ENCODE data around the gene ADAMTSL1.

DNA sequence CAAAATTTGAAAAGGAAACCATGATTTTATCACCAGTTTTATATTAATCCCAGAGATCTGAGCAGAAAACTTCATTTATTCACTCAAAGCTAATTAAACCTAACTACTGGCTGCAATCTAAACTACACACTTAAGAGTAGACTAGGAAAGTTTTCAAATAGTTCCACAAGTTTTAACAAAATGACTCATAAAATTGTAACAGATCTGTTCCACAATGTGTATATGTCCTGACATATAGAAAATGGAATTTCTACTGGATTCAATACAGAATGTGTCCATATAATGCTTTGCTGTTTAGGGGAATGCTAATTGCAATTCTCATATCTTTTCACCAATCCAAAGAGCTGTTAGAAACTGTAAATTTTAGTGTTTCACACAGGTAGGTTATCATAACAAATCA lies 40.3 kb upstream of the ADAMTSL1 start:
- TF ChIP-seq, protein P1, sequence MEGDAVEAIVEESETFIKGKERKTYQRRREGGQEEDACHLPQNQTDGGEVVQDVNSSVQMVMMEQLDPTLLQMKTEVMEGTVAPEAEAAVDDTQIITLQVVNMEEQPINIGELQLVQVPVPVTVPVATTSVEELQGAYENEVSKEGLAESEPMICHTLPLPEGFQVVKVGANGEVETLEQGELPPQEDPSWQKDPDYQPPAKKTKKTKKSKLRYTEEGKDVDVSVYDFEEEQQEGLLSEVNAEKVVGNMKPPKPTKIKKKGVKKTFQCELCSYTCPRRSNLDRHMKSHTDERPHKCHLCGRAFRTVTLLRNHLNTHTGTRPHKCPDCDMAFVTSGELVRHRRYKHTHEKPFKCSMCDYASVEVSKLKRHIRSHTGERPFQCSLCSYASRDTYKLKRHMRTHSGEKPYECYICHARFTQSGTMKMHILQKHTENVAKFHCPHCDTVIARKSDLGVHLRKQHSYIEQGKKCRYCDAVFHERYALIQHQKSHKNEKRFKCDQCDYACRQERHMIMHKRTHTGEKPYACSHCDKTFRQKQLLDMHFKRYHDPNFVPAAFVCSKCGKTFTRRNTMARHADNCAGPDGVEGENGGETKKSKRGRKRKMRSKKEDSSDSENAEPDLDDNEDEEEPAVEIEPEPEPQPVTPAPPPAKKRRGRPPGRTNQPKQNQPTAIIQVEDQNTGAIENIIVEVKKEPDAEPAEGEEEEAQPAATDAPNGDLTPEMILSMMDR (IDR thresholded peaks at IDR 0.05; ENCODE audit: control extremely low read depth in 1 of 3, insufficient read depth in 1 of 3, low read depth in 1 of 3, low read length in 3 of 3), result no peak
- TF ChIP-seq JUND (IDR thresholded peaks at IDR 0.05; ENCODE audit: low read length) (no peak), CREB1 (IDR thresholded peaks at IDR 0.05) (no peak), EZH2 (IDR thresholded peaks at IDR 0.05; ENCODE audit: low read depth, low read length, severe bottlenecking) (no peak), TAF1 (IDR thresholded peaks at IDR 0.05; ENCODE audit: low read depth, low read length) (no peak), RXRA (IDR thresholded peaks at IDR 0.05; ENCODE audit: insufficient read depth, low read depth, low read length) (no peak), MAFK (IDR thresholded peaks at IDR 0.05; ENCODE audit: low read depth, low read length) (no peak)
- TF ChIP-seq, protein P2, sequence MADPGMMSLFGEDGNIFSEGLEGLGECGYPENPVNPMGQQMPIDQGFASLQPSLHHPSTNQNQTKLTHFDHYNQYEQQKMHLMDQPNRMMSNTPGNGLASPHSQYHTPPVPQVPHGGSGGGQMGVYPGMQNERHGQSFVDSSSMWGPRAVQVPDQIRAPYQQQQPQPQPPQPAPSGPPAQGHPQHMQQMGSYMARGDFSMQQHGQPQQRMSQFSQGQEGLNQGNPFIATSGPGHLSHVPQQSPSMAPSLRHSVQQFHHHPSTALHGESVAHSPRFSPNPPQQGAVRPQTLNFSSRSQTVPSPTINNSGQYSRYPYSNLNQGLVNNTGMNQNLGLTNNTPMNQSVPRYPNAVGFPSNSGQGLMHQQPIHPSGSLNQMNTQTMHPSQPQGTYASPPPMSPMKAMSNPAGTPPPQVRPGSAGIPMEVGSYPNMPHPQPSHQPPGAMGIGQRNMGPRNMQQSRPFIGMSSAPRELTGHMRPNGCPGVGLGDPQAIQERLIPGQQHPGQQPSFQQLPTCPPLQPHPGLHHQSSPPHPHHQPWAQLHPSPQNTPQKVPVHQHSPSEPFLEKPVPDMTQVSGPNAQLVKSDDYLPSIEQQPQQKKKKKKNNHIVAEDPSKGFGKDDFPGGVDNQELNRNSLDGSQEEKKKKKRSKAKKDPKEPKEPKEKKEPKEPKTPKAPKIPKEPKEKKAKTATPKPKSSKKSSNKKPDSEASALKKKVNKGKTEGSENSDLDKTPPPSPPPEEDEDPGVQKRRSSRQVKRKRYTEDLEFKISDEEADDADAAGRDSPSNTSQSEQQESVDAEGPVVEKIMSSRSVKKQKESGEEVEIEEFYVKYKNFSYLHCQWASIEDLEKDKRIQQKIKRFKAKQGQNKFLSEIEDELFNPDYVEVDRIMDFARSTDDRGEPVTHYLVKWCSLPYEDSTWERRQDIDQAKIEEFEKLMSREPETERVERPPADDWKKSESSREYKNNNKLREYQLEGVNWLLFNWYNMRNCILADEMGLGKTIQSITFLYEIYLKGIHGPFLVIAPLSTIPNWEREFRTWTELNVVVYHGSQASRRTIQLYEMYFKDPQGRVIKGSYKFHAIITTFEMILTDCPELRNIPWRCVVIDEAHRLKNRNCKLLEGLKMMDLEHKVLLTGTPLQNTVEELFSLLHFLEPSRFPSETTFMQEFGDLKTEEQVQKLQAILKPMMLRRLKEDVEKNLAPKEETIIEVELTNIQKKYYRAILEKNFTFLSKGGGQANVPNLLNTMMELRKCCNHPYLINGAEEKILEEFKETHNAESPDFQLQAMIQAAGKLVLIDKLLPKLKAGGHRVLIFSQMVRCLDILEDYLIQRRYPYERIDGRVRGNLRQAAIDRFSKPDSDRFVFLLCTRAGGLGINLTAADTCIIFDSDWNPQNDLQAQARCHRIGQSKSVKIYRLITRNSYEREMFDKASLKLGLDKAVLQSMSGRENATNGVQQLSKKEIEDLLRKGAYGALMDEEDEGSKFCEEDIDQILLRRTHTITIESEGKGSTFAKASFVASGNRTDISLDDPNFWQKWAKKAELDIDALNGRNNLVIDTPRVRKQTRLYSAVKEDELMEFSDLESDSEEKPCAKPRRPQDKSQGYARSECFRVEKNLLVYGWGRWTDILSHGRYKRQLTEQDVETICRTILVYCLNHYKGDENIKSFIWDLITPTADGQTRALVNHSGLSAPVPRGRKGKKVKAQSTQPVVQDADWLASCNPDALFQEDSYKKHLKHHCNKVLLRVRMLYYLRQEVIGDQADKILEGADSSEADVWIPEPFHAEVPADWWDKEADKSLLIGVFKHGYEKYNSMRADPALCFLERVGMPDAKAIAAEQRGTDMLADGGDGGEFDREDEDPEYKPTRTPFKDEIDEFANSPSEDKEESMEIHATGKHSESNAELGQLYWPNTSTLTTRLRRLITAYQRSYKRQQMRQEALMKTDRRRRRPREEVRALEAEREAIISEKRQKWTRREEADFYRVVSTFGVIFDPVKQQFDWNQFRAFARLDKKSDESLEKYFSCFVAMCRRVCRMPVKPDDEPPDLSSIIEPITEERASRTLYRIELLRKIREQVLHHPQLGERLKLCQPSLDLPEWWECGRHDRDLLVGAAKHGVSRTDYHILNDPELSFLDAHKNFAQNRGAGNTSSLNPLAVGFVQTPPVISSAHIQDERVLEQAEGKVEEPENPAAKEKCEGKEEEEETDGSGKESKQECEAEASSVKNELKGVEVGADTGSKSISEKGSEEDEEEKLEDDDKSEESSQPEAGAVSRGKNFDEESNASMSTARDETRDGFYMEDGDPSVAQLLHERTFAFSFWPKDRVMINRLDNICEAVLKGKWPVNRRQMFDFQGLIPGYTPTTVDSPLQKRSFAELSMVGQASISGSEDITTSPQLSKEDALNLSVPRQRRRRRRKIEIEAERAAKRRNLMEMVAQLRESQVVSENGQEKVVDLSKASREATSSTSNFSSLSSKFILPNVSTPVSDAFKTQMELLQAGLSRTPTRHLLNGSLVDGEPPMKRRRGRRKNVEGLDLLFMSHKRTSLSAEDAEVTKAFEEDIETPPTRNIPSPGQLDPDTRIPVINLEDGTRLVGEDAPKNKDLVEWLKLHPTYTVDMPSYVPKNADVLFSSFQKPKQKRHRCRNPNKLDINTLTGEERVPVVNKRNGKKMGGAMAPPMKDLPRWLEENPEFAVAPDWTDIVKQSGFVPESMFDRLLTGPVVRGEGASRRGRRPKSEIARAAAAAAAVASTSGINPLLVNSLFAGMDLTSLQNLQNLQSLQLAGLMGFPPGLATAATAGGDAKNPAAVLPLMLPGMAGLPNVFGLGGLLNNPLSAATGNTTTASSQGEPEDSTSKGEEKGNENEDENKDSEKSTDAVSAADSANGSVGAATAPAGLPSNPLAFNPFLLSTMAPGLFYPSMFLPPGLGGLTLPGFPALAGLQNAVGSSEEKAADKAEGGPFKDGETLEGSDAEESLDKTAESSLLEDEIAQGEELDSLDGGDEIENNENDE (IDR thresholded peaks at IDR 0.05; ENCODE audit: insufficient replicate concordance, low read length), result no peak

Data from H1 (cell line).